Measurements from ENCODE around the gene ZNG1F.
"Not testable (repeated sequence)": the region's sequence is repeated elsewhere in the genome, so short reads cannot be mapped to it uniquely, and the experiment has no call there.

Gene ZNG1F

GRCh38 chr9:41123396-41123795, 65.7 kb downstream of the ZNG1F start:
- not testable (repeated sequence) for DNase-seq

- DNase-seq = not testable (repeated sequence)
Observed at GRCh38 chr9:41120696-41121095, 68.4 kb downstream of the ZNG1F start.

GRCh38 chr9:41119719-41120118, 69.4 kb downstream of the ZNG1F start:
- not testable (repeated sequence) for DNase-seq

GRCh38 chr9:41119311-41119710, 69.8 kb downstream of the ZNG1F start:
- not testable (repeated sequence) for DNase-seq

GRCh38 chr9:41113348-41113747, 75.8 kb downstream of the ZNG1F start:
- DNase-seq = not testable (repeated sequence)

- DNase-seq = not testable (repeated sequence)
Observed at GRCh38 chr9:41111414-41111813, 77.7 kb downstream of the ZNG1F start.

- not testable (repeated sequence) for DNase-seq
Observed at GRCh38 chr9:41110913-41111312, 78.2 kb downstream of the ZNG1F start.

- DNase-seq = not testable (repeated sequence)
Observed at GRCh38 chr9:41109253-41109652, 79.9 kb downstream of the ZNG1F start.

- DNase-seq = not testable (repeated sequence)
Observed at GRCh38 chr9:41108816-41109215, 80.3 kb downstream of the ZNG1F start.

- not testable (repeated sequence) for DNase-seq
Observed at GRCh38 chr9:41106472-41107116, 82.5 kb downstream of the ZNG1F start.

- not testable (repeated sequence) for DNase-seq
Observed at GRCh38 chr9:41105557-41106253, 83.4 kb downstream of the ZNG1F start.

- DNase-seq = not testable (repeated sequence)
Observed at GRCh38 chr9:41104542-41104941, 84.6 kb downstream of the ZNG1F start.

GRCh38 chr9:41100508-41100907, 88.6 kb downstream of the ZNG1F start:
- DNase-seq = not testable (repeated sequence)

- not testable (repeated sequence) for DNase-seq
Observed at GRCh38 chr9:41098759-41099158, 90.4 kb downstream of the ZNG1F start.

- DNase-seq = not testable (repeated sequence)
Observed at GRCh38 chr9:41095060-41095459, 94.1 kb downstream of the ZNG1F start.

GRCh38 chr9:41094010-41094773, 94.9 kb downstream of the ZNG1F start:
- DNase-seq = not testable (repeated sequence)

GRCh38 chr9:41090922-41091321, 98.2 kb downstream of the ZNG1F start:
- not testable (repeated sequence) for DNase-seq

- not testable (repeated sequence) for DNase-seq
Observed at GRCh38 chr9:41090386-41090785, 98.7 kb downstream of the ZNG1F start.

- not testable (repeated sequence) for DNase-seq
Observed at GRCh38 chr9:41088450-41089059, 100.6 kb downstream of the ZNG1F start.

- DNase-seq = not testable (repeated sequence)
Observed at GRCh38 chr9:41087929-41088328, 101.2 kb downstream of the ZNG1F start.

- not testable (repeated sequence) for DNase-seq
Observed at GRCh38 chr9:41087157-41087780, 101.8 kb downstream of the ZNG1F start.

GRCh38 chr9:41086685-41087084, 102.4 kb downstream of the ZNG1F start:
- not testable (repeated sequence) for DNase-seq

Data from effector CD4-positive, alpha-beta T cell (primary cell).